PFSK-1 (cell line): Measurements from ENCODE around the gene PEX11G.

Source experiments
- POLR2AphosphoS5 ChIP-seq: IDR thresholded peaks from 2 replicates; pipeline ENCODE4 v1.6.1; 2012; ENCODE audit warnings: low read depth, mild to moderate bottlenecking, control low read depth, low read length, moderate library complexity
- SIN3A ChIP-seq: IDR thresholded peaks from 2 replicates; pipeline ENCODE4 v1.6.1; 2012; ENCODE audit warnings: mild to moderate bottlenecking, low read length, moderate library complexity, borderline replicate concordance; ENCODE audit not compliant: insufficient read depth
- TAF1 ChIP-seq: IDR thresholded peaks from 2 replicates; pipeline ENCODE4 v1.6.1; 2012; ENCODE audit warnings: low read length, control low read depth, borderline replicate concordance; ENCODE audit not compliant: insufficient read depth
- TF ChIP-seq, protein P1 (sequence below), 2 experiments: IDR thresholded peaks; 2 replicates each; pipeline versions ENCODE4 v1.6.1 to v1.8.0; 2011 to 2012; ENCODE audit warnings: low read depth in 2 of 2, low read length in 2 of 2, control low read depth in 1 of 2, inconsistent platforms in 1 of 2, mild to moderate bottlenecking in 1 of 2, moderate library complexity in 1 of 2; ENCODE audit not compliant: insufficient read depth in 1 of 2

DNA sequence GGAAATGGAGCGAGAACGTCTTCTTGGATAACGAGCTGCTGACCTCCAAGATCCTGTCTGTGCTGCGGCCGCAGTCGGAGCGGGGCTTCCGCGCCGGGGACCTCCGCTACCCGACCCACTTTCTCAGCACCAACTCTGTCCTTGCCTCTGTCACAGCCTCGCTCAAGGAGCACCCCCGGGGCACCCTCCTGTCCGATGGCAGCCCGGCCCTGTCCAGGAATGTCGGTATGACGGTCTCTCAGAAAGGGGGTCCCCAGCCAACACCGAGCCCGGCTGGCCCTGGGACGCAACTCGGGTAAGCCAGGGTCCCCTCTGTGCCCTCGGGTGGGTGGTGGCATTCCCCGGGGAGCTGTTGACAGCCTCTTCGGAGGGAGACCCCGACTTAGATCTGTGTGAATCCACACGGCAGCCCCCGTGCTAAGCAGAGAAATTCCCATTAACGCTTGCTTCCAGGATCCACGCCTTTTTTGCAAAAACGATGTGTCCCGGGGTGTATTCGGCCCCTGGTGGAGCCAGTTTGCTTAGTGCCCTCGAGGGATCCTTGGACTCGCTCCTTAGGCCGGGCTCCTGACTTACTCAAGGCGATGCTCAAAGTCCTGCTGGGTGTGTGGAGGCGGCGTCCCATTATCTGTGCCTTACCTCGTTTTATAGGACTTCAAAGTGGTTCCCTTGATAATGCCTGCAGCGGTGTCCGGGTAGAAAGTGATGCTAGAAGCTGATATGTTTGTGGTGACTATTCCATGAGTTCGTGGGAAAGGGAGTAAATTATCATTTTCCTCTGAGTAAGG lies 48.5 kb downstream of the PEX11G start:
- TF ChIP-seq, protein P1, sequence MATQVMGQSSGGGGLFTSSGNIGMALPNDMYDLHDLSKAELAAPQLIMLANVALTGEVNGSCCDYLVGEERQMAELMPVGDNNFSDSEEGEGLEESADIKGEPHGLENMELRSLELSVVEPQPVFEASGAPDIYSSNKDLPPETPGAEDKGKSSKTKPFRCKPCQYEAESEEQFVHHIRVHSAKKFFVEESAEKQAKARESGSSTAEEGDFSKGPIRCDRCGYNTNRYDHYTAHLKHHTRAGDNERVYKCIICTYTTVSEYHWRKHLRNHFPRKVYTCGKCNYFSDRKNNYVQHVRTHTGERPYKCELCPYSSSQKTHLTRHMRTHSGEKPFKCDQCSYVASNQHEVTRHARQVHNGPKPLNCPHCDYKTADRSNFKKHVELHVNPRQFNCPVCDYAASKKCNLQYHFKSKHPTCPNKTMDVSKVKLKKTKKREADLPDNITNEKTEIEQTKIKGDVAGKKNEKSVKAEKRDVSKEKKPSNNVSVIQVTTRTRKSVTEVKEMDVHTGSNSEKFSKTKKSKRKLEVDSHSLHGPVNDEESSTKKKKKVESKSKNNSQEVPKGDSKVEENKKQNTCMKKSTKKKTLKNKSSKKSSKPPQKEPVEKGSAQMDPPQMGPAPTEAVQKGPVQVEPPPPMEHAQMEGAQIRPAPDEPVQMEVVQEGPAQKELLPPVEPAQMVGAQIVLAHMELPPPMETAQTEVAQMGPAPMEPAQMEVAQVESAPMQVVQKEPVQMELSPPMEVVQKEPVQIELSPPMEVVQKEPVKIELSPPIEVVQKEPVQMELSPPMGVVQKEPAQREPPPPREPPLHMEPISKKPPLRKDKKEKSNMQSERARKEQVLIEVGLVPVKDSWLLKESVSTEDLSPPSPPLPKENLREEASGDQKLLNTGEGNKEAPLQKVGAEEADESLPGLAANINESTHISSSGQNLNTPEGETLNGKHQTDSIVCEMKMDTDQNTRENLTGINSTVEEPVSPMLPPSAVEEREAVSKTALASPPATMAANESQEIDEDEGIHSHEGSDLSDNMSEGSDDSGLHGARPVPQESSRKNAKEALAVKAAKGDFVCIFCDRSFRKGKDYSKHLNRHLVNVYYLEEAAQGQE (IDR thresholded peaks at IDR 0.05; ENCODE audit: insufficient read depth in 1 of 2, low read depth in 2 of 2, low read length in 2 of 2): no peak
- TF ChIP-seq POLR2AphosphoS5 (no peak), TAF1 (no peak), SIN3A (no peak)
